GM23338 (cell line): ENCODE data around the gene CNTRL. TPM values are rescaled to one million over a fixed set of nuclear protein-coding genes. Genes with fewer than 3 reads are reported as not detected.
A peak's percentile ranks its signal among the peaks of the same experiment; 100 is the strongest.

ENCODE experiments used
- ATAC-seq: fragments of 200-7000 bp; cut with Tn5 transposase; 3 replicates; pipeline ENCODE4 v1.9.1; 2020
- DNase-seq: peaks from one replicate; pipeline ENCODE4 v3.0.0-alpha.2; 2015; ENCODE audit warnings: low spot score
- H2AFZ ChIP-seq: fragments of 200-600 bp; sonication (generic); 2 replicates; pipeline ENCODE4 v1.8.0; 2016; ENCODE audit warnings: antibody characterized with exemption, mild to moderate bottlenecking, moderate library complexity
- H3F3A ChIP-seq: fragments of 200-600 bp; sonication (generic); replicated peaks from 2 replicates; pipeline ENCODE4 v1.8.0; 2017; ENCODE audit warnings: antibody characterized with exemption, mixed run types, low read depth
- H3K27ac ChIP-seq: fragments of 200-600 bp; sonication (generic); 2 replicates; pipeline ENCODE4 v1.6.1; 2016; ENCODE audit warnings: low read depth
- H3K27me3 ChIP-seq: fragments of 200-600 bp; sonication (generic); 2 replicates; pipeline ENCODE4 v1.8.0; 2016; ENCODE audit warnings: mild to moderate bottlenecking, mixed run types, moderate library complexity; ENCODE audit not compliant: insufficient read depth
- H3K36me3 ChIP-seq: fragments of 200-600 bp; sonication (generic); 2 replicates; pipeline ENCODE4 v1.8.0; 2016; ENCODE audit warnings: mild to moderate bottlenecking; ENCODE audit not compliant: insufficient read depth
- H3K4me1 ChIP-seq: fragments of 200-600 bp; sonication (generic); 2 replicates; pipeline ENCODE4 v1.8.0; 2016; ENCODE audit warnings: mild to moderate bottlenecking, moderate library complexity; ENCODE audit not compliant: insufficient read depth
- H3K4me2 ChIP-seq: fragments of 200-600 bp; sonication (generic); 2 replicates; pipeline ENCODE4 v1.7.1; 2017; ENCODE audit warnings: mixed run types
- H3K4me3 ChIP-seq: fragments of 200-600 bp; sonication (generic); 2 replicates; pipeline ENCODE4 v1.6.1; 2016; ENCODE audit warnings: mixed run types
- H3K79me2 ChIP-seq: fragments of 200-600 bp; sonication (generic); replicated peaks from 2 replicates; pipeline ENCODE4 v1.8.0; 2017; ENCODE audit warnings: mild to moderate bottlenecking; ENCODE audit not compliant: insufficient read depth
- H3K9me2 ChIP-seq: fragments of 200-600 bp; sonication (generic); 2 replicates; pipeline ENCODE4 v1.8.0; 2017; ENCODE audit not compliant: insufficient read depth
- H4K20me1 ChIP-seq: fragments of 200-600 bp; sonication (generic); replicated peaks from 2 replicates; pipeline ENCODE4 v1.8.0; 2017; ENCODE audit warnings: mild to moderate bottlenecking; ENCODE audit not compliant: insufficient read depth
- H3K27ac Mint-ChIP-seq: 2 replicates; pipeline ENCODE4 v1.8.0; 2020; ENCODE audit warnings: inconsistent platforms, mild to moderate bottlenecking, moderate library complexity, mixed read lengths
- H3K27me3 Mint-ChIP-seq: 3 replicates; pipeline ENCODE4 v1.8.0; 2022; ENCODE audit warnings: low read depth, mild to moderate bottlenecking, moderate library complexity, mixed read lengths, inconsistent platforms; ENCODE audit not compliant: insufficient read depth, poor library complexity
- H3K36me3 Mint-ChIP-seq: 3 replicates; pipeline ENCODE4 v1.8.0; 2021; ENCODE audit warnings: low read depth, mild to moderate bottlenecking, inconsistent platforms, moderate library complexity, mixed read lengths
- H3K4me1 Mint-ChIP-seq: 3 replicates; pipeline ENCODE4 v1.8.0; 2020; ENCODE audit warnings: mild to moderate bottlenecking, inconsistent platforms, mixed read lengths
- H3K4me3 Mint-ChIP-seq: 3 replicates; pipeline ENCODE4 v1.8.0; 2021; ENCODE audit warnings: moderate library complexity, mild to moderate bottlenecking, inconsistent platforms, mixed read lengths
- H3K9me3 Mint-ChIP-seq: 3 replicates; pipeline ENCODE4 v1.8.0; 2020; ENCODE audit warnings: moderate library complexity, mild to moderate bottlenecking, inconsistent platforms, mixed read lengths
- CREB1 ChIP-seq: fragments of 250-450 bp; sonication (Bioruptor Pico); IDR thresholded peaks from 2 replicates; pipeline ENCODE4 v1.5.0; 2020; ENCODE audit warnings: low read depth, mild to moderate bottlenecking, moderate library complexity
- CTCF ChIP-seq, 2 experiments: fragments of 200-600 bp in 1 of 2; sonication (generic) in 1 of 2; conservative IDR thresholded peaks; 2 replicates each; pipeline versions ENCODE4 v1.5.1 to v1.6.1; 2016 to 2017; ENCODE audit warnings: antibody characterized with exemption in 2 of 2, low read depth in 2 of 2, mild to moderate bottlenecking in 2 of 2, moderate library complexity in 1 of 2
- EZH2 ChIP-seq: fragments of 200-600 bp; sonication (generic); IDR thresholded peaks from one replicate; pipeline ENCODE4 v1.8.0; 2017; ENCODE audit warnings: antibody characterized with exemption, mild to moderate bottlenecking, low read depth; ENCODE audit not compliant: unreplicated experiment
- NANOG ChIP-seq: IDR thresholded peaks from 2 replicates; pipeline ENCODE4 v1.6.1; 2016; ENCODE audit warnings: antibody characterized with exemption, borderline replicate concordance
- POLR2AphosphoS5 ChIP-seq: IDR thresholded peaks from 2 replicates; pipeline ENCODE4 v1.6.1; 2016; ENCODE audit warnings: antibody characterized with exemption, low read depth
- REST ChIP-seq: IDR thresholded peaks from one replicate; pipeline ENCODE4 v1.6.1; 2018; ENCODE audit warnings: antibody characterized with exemption; ENCODE audit not compliant: unreplicated experiment
- STAT1 ChIP-seq: IDR thresholded peaks from one replicate; pipeline ENCODE4 v1.6.1; 2016; ENCODE audit warnings: antibody characterized with exemption; ENCODE audit not compliant: unreplicated experiment
- polyA plus RNA-seq: library from polyadenylated mRNA; unstranded; fragments of >200 nt; fragmentation: Nextera tagmentation; extraction: Ambion mirVana; gene quantifications from 2 replicates; pipeline ENCODE4 v1.2.1, GENCODE V29; 2016
- total RNA-seq: library from RNA; depleted of rRNA; stranded (reverse); fragments of >200 nt; shearing (Covaris generic); gene quantifications from 2 replicates; pipeline ENCODE4 v1.2.3, GENCODE V29; 2014
- TF ChIP-seq, protein P1 (sequence below): IDR thresholded peaks from 2 replicates; pipeline ENCODE4 v1.6.1; 2016; ENCODE audit warnings: antibody characterized with exemption

Gene CNTRL
- total and polyA plus RNA-seq, 2 experiments from 2014 or later = 9.2 to 11.7 TPM

DNA sequence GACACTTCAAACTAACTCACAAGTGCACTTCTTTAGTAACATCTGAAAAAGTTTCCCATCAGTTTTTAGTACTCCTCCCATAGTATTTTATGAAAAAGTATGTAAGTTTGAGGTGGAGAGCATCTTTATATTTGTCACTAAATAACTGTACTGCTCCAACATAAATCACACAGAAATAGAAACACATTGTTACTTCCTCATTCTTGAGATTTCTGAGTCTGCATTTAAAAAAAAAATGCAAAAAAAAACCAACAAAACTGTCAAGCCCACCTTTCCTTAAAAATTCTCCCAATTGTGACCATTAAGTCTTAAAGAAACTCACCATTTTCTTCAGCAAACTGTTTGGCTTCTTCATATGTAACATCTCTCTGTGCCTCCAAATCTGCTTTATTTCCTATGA, 108.2 kb downstream of the CNTRL start (continued):
- TF ChIP-seq REST (no peak), EZH2 (no peak), POLR2AphosphoS5 (no peak), CREB1 (CRISPR knock-in tag) (no peak)
- TF ChIP-seq, protein P1, sequence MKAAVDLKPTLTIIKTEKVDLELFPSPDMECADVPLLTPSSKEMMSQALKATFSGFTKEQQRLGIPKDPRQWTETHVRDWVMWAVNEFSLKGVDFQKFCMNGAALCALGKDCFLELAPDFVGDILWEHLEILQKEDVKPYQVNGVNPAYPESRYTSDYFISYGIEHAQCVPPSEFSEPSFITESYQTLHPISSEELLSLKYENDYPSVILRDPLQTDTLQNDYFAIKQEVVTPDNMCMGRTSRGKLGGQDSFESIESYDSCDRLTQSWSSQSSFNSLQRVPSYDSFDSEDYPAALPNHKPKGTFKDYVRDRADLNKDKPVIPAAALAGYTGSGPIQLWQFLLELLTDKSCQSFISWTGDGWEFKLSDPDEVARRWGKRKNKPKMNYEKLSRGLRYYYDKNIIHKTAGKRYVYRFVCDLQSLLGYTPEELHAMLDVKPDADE = no peak

DNA sequence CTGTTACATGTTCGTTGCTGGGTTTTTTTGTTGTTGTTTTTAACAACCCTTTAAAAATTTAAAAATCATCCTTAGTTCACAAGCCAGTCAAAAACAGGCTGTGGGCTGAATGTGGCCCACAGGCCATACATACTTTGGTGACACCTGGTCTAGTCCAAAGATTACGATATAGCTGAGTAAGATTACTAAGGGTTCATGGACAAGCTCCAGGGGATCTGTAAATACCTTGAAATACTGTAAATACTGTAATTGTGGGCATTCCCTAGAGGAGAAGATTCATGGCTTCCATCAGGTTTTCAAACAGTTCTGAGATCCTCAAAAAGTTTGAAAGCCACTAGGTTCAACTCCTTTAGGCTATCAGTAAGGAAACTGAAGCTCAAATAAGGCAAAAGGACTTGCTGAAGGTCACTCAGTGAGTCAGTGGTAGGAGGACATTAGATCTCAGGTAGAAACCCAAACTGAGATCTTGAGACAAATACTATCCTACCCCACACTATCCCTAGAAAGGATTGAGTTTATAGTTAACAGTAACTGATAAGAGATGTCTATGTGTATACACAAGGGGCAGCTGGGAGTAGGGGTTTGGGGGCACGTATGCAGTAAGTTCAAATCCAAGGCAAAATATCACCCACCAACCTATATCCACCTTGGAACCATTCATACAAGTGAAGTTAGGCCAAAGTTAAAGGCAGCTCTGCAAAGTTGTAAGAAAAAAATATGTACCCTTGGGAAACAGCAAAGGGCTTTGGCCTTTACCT, 109.1 kb downstream of the CNTRL start:
- H3K9me2 ChIP-seq = no peaks in the 10 kb centered on the region
- H3K27ac ChIP-seq = no peak overlapping the region; the same call in 1 of the 2 replicates
- peaks cover 5% of the 10 kb centered on the region; the same call in 2 of the 3 replicates for H3K4me1 Mint-ChIP-seq
- H3K4me3 Mint-ChIP-seq = no peak overlapping the region
- no peaks in the 10 kb centered on the region for H3K27me3 Mint-ChIP-seq
- H3K27me3 ChIP-seq = no peaks in the 10 kb centered on the region
- H3K9me3 Mint-ChIP-seq = no peaks in the 10 kb centered on the region
- no peak for TF ChIP-seq CTCF (conservative IDR thresholded peaks at IDR 0.05; ENCODE audit: low read depth in 2 of 2)
- TF ChIP-seq STAT1 = no peak
- no peak for TF ChIP-seq NANOG
- TF ChIP-seq, protein P1 = no peak
- TF ChIP-seq EZH2 = no peak
- H3K4me1 ChIP-seq = no peaks in the 10 kb centered on the region
- peaks cover 9% of the 10 kb centered on the region; the same call in 1 of the 2 replicates for H4K20me1 ChIP-seq
- 0 out of 2 replicates have a peak, but pooled peaks cover 2% of the 10 kb centered on the region for H3K36me3 ChIP-seq
- no peak overlapping the region for H2AFZ ChIP-seq
- ATAC-seq (no peak), DNase-seq (no peak)
- H3K27ac Mint-ChIP-seq = peak overlapping the region; percentile 61
- no peak overlapping the region for H3K4me3 ChIP-seq
- no peaks in the 10 kb centered on the region for H3F3A ChIP-seq
- no peak overlapping the region for H3K4me2 ChIP-seq
- H3K36me3 Mint-ChIP-seq = peaks cover 17% of the 10 kb centered on the region; the same call in 2 of the 3 replicates
- peaks cover 26% of the 10 kb centered on the region for H3K79me2 ChIP-seq
